ENCODE data around the gene PYY.
"Not testable (repeated sequence)": the region's sequence is repeated elsewhere in the genome, so short reads cannot be mapped to it uniquely, and the experiment has no call there.

The PYY gene

GRCh38 chr17:43942051-43942685, 11.6 kb downstream of the PYY start, which contains the start of gene PPY:
Gene PPY, minus strand, starts transcription at chr17:43942476. Its CDS starts 822 bp downstream, at chr17:43941654.
- no peak for DNase-seq

GRCh38 chr17:43940630-43941029, 13.1 kb downstream of the PYY start:
- DNase-seq = peak; percentile 45 to 59

DNA sequence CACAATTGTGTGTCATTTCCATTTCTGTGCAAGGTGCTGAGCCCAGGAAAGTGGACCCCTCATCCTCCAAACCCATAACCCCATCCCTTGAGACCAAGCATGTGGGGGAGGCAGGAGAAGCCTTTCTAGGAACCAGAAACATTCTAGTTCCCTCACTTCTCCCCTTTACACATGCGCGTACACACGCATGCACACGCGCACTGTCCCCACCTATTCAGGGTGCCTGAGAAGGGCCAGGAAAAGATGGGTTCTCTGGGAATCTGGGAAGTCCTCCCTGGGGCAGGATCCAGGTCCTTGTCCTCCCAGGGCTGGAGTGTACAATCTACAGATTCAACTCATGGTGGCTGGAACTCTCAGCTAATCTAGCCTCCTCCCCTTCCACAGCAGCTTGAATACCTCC, 13.9 kb downstream of the PYY start:
- no peak for DNase-seq

DNA sequence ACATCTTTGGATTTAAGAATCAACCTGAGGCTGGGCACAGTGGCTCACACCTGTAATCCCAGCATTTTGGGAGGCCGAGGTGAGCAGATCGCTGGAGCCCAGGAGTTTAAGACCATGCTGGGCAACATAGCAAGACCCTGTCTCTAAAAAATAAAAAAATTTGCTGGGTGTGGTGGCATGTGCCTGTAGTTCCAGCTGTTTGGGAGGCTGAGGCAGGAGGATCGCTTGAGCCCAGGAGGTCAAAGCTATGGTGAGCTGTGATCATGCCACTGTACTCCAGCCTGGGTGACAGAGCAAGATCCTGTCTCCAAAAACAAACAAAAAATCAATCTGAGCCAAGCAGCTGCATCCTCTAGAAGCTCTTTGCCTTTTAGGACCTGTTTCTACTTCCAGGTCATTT, 14.3 kb downstream of the PYY start:
- not testable (repeated sequence) for DNase-seq

- no peak for DNase-seq
Observed at GRCh38 chr17:43938838-43939182, 14.9 kb downstream of the PYY start.

DNA sequence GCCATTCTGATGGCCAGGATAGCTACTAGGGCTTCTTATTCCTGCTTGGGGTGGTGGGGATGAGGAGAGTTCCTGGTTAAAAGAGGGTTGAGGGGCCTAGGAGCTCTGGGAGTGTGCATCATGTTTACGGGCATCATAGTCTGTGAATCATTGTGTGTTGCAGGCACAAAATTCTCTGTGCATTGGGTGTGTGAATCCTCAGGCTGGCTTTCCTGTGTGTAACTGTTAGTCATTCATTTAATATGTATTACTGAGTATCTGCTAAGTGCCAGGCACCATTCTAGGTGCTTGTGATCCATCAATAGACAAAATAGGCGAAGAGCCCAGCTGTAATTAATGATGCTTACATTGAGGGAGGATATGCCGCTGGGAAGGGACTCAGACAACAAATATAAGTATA, 17.3 kb downstream of the PYY start:
- DNase-seq = no peak

GRCh38 chr17:43935926-43936261, 17.8 kb downstream of the PYY start:
- DNase-seq = no peak

GRCh38 chr17:43935204-43935925, 18.4 kb downstream of the PYY start:
- DNase-seq = no peak

DNA sequence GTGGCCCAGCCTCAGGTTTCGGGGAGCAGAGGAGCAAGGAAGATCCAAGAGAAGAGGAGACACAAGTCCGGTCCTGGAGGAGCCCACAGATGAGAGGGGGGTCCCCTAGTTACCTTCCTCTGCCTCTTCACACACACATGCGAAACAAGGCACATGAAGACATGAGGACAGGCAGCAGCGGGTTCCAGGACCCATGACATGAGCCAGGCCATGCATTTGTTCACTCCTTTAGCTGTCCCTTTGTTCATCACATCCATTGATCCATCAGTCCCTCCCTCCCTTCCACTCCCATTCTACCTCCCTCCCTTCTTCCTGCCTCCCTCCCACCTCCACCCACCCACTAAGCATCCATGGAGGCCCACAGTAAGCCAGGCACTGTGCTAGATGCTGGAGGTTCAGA, 20.8 kb downstream of the PYY start:
- DNase-seq = no peak

- no peak for DNase-seq
Observed at GRCh38 chr17:43932357-43932756, 21.4 kb downstream of the PYY start.

DNA sequence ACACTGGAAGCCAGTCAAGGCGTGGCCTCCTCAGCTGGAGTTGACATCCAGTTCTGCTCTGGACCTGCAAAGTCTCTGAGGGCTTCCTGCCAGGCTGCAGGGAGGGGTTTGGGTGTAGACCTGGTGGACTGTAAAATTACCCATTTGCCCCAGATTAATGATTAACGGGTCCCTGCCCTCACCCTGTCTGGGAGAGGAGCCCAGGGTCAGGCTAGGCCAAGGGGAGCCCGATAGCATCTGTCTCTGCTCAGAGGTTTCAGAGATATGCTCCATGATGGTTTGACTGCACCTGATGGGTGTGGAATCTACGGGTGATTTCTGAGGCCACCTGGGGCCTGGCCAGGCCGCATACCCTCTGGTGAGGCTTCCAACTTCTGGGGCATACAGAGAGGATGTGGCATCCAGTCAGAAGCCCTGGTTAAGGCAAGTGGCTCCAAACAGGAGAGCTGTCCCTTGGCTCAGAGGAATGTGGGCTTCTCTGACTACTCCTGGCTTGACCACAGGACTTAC, 22.6 kb downstream of the PYY start:
- no peak for DNase-seq

- no peak for DNase-seq
Observed at GRCh38 chr17:43928609-43929008, 25.1 kb downstream of the PYY start.

DNA sequence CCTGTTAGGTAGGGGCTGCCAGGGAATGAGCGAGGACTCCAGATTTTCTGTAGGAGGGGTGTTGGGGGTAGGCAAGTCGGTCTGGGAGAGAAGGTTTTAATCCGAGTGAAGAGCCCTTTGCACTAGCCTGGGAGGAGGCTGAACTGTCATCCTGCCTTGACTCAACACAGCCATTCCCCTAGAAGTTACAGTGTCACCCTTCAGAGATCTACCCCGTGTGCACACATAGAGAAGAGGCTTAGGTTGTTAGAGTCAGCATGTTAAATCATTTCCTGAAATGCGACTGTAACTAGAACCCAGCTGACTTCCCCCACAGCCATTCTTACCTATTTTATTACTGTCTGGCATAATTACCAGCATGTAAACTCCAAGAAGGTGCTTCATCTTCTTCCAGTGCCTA, 25.8 kb downstream of the PYY start:
- DNase-seq = peak; percentile 24 to 34

DNA sequence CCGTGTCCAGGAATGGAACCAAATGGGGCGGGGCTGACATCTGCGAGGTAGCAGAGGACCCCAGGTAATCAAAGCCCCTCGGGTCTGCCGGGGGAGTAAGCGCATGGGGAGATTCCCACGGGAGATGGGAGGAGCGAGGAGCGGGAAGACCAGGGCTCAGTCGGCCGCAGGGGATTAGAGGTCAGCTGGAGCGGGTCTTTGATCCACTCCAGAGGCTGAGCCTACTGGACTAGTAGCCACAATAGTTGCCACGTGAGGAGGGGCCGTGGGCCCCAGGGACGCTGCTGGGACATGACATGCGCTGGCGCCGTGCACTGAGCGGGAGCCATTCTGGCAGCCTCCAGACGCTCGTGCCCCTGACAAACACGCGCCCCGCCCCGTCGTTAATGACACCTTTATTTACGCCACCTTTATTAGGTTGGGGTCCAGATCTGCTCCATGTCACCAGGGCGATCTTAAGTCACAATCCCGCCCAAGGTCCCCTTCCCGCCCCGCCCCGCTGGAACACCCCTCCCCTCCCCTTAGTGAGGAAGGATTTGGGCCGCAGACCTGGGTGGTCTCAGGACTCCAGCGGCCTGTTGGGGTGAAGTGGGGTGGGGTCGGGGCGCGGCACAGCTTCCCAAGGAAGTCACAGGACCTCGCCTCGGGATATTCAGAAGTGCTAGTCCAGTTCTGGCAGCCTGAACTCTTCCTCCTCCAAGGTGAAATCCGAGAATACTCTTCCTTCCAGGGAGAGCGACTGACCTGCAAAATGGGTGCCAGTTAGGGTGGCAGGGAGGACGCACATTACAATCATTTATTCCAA, 26.5 kb downstream of the PYY start:
- peak in 1 of 2 experiments; percentile 36 for DNase-seq

DNA sequence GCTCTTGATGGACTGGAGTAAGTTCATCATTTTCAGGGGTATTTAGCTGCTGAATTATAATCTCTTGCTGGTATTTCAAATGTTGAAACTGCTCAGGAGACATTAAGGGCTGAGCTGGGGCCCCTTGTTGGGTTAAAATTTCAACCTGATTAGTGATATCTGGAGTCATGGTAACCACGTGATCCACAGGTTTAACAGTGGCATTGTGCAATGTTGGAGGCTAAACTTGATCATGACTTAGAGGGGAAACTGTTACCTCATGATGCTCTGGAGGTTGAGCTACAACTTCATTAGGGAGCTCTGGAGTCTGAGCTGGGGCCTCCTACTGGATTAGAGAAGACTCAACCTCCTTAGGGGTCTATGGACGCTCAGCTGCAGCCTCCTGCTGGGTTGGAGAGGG, 29.2 kb downstream of the PYY start:
- DNase-seq = no peak

DNA sequence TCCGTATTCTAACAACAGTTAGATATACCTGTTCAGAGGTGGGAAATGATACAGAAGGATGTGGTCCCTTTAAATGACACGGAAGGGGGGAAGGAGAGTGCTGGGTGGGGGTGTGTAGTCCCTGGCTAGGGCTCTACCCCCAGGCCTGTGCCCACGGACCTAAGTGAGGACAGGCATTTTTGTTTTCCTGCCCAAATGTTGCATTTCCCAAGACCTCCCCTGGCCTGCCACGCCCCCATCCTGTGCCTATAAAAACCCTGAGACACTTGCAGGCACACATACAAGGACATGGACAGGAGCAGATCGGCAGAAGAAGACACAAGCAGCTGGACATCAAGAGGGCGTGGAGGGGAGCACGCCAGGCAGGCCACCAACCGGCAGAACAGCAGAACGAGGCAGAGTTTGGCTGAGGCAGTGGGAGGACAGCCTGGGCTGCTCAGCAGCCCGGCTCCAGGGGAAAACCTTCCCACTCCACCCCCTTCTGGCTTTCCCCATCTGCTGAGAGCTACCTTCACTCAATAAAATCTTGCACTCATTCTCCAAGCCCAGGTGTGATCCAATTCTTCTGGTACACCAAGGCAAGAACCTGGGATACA, 33.1 kb downstream of the PYY start:
- no peak for DNase-seq

- DNase-seq = no peak
Observed at GRCh38 chr17:43918026-43918389, 35.7 kb downstream of the PYY start.

DNA sequence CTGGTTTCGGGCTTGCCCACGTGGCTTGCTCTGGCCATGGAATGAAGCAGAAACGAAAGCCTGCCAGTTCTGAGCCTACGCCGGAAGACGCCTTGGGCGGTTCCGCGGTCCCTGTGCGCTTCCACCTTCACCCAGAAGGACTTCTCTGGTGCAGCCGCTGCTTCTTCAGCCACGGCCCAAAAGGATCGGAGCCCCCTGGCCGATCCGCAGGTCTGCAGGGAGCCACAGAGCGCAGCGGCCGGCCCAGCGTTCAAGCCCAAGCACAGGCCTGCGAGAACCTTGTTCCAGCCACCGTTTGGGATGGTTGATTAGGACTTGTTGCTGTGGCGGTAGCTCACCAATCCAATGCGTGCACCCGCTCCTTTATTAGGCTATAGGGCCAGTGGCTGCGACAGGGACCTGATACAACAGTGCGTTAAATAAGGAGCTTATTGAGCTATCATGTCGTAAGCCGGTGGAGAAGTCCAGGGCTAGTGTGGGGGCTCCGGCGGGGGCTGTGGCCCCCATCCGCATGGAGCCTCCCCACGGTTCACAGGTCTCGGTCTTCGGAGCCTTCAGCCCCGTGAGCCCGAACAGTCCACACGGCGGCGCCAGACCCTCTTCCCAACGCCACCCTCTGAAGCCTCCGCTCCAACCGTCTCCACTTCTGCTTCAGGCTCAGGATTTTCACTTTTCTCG, 36.3 kb downstream of the PYY start:
- peak; percentile 68 to 74 for DNase-seq

- no peak for DNase-seq
Observed at GRCh38 chr17:43917016-43917347, 36.8 kb downstream of the PYY start.

GRCh38 chr17:43916385-43916784, 37.4 kb downstream of the PYY start:
- no peak for DNase-seq

DNA sequence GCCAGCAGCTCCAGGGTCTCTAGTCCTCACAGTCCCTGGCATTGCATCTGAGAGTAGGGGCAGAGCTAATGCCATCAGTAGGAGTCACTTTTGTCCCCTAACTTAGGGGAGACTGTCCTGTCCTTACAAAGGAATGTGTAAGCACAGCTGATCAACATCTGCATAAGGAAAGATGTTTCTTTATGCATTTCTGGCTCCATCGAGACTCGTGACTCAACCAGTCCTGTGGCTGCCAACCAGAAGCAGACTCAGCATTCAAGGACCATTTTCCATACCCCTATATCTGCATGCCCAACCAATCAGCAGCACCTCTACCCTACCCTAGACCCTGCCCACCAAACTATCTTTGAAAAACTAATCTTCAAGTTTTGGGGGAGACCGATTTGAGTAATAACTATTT, 38.2 kb downstream of the PYY start:
- DNase-seq = no peak

GRCh38 chr17:43914451-43914850, 39.3 kb downstream of the PYY start:
- no peak for DNase-seq

GRCh38 chr17:43913584-43913983, 40.2 kb downstream of the PYY start:
- DNase-seq = no peak
